Measurements from ENCODE around the gene ATAD3B.
"Not testable (repeated sequence)": the region's sequence is repeated elsewhere in the genome, so short reads cannot be mapped to it uniquely, and the experiment has no call there.

The ATAD3B gene

GRCh38 chr1:1512425-1512824 lies 40.9 kb downstream of the ATAD3B start:
- not testable (repeated sequence) for FAIRE-seq

- FAIRE-seq = not testable (repeated sequence)
These were observed 42.1 kb downstream of the ATAD3B start for GRCh38 chr1:1513675-1514074.

DNA sequence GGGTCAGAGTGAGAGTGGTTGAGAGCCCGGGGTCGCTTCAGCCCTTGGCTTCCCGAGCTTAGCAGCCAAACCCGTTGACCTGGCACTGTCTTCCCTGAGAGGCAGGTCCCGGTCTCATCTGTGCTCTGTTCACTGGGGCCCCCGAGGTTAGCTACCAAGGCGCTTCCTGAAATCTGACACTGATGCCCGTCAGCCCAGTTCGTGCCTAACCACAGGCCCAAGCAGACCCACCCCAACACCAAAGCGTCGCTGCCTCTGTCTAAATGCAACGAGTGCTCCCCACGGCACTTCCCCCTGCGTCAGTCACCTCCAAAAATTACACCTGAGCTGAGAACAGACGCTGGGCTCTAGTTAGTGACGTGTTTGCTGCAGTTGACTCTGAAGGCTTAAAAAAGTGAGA lies 42.8 kb downstream of the ATAD3B start:
- FAIRE-seq = not testable (repeated sequence)

DNA sequence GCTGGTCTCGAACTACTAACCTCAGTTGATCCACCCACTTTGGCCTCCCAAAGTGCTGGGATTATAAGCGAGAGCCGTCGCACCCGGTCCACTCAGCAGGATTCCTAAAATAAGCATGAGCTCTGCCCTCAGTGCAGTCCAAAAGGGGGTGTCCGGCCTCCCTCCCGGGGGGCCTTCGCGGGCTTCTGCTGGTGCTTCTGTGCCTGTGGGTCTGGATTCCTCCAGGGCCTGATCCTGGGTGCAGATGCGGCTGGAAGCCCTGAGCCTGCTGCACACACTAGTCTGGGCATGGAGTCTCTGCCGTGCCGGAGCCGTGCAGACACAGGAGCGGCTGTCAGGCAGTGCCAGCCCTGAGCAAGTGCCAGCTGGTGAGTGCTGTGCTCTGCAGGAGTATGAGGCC lies 45.4 kb downstream of the ATAD3B start:
- FAIRE-seq = not testable (repeated sequence)

- no peak for FAIRE-seq
These were observed 46.5 kb downstream of the ATAD3B start for GRCh38 chr1:1517973-1518620.

DNA sequence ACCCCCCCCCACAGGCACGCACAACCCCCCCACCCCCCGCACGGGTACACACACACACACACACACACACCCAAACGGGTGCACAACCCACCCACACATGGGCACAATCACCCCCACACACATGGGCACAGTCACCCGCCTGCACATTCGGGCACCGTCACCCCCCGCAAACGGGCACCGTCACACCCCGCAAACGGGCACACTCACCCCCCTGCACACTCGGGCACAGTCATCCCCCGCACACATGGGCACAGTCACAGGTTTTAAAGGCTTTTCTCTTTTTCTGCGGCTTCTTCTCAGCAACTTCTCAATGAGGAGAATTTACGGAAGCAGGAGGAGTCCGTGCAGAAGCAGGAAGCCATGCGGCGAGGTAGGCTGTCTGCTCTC lies 47.0 kb downstream of the ATAD3B start:
- not testable (repeated sequence) for FAIRE-seq

DNA sequence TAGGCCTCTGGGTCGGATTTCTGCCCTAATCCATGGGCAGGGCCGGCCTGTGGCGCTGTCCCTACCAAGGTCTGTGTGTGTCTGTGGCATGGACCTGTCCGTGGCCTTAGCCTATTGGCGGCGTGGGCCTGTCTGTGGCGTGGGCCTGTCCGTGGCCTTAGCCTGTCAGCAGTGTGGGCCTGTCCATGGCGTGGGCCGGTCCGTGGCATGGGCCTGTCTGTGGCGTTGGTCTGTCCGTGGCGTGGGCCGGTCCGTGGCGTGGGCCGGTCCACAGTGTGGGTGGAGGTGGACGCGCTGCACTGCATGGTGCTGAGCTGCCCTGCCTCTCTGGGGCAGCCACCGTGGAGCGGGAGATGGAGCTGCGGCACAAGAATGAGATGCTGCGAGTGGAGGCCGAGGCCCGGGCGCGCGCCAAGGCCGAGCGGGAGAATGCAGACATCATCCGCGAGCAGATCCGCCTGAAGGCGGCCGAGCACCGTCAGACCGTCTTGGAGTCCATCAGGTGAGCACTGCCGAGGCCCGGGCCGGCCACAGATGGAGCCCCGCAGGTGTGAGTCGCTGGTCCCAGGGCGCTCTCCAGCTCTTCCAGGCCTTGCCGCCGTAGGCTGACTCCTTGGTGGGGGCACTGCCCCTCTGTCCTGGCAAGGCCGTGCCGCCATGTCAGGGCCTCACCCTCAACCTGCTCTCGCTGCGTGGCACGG lies 48.4 kb downstream of the ATAD3B start:
- not testable (repeated sequence) for FAIRE-seq

DNA sequence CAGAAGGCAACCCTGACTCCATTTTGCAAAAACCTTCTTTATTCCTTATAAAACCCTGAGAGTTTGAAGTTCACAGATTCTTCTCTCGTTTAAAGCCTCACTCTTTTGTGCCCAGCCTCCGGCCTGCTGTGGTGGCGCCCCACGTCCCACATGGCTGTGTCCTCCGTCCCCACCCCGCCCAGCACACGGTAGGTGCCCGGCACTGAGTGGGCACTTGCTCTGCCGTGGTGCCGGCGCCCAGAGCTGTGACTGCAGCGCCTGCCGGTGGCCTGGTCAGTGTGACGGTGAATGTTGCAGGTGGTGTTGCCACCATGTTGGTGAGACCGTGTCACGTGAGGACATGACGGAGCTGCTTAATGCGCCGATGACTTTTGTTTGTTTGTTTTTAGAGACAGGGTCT lies 49.8 kb downstream of the ATAD3B start:
- no peak for FAIRE-seq

- not testable (repeated sequence) for FAIRE-seq
These were observed 51.0 kb downstream of the ATAD3B start for GRCh38 chr1:1522536-1522935.

DNA sequence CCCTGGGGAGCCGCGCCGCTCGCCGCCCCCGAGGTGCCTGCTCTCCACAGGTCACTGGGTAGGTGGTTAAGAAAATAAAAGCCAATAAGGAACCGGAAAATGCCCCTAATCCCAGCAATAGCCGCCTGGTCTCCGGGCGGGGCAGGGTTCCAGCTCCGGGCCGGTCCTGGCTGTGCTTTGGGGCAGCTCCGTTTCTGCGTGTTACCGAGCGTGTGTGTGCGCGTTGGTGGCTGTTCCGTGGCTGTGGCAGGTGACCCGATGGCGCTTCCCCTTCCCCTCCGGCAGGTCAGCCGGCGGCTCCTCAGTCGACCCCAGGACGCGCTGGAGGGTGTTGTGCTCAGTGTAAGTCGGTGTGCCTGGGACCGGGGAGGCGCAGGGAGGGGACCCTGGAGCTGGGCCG lies 51.7 kb downstream of the ATAD3B start:
- FAIRE-seq = not testable (repeated sequence)

GRCh38 chr1:1523651-1524050 lies 52.1 kb downstream of the ATAD3B start:
- not testable (repeated sequence) for FAIRE-seq

- not testable (repeated sequence) for FAIRE-seq
These were observed 53.3 kb downstream of the ATAD3B start for GRCh38 chr1:1524750-1525383.

- FAIRE-seq = not testable (repeated sequence)
These were observed 54.9 kb downstream of the ATAD3B start for GRCh38 chr1:1526476-1526875.

DNA sequence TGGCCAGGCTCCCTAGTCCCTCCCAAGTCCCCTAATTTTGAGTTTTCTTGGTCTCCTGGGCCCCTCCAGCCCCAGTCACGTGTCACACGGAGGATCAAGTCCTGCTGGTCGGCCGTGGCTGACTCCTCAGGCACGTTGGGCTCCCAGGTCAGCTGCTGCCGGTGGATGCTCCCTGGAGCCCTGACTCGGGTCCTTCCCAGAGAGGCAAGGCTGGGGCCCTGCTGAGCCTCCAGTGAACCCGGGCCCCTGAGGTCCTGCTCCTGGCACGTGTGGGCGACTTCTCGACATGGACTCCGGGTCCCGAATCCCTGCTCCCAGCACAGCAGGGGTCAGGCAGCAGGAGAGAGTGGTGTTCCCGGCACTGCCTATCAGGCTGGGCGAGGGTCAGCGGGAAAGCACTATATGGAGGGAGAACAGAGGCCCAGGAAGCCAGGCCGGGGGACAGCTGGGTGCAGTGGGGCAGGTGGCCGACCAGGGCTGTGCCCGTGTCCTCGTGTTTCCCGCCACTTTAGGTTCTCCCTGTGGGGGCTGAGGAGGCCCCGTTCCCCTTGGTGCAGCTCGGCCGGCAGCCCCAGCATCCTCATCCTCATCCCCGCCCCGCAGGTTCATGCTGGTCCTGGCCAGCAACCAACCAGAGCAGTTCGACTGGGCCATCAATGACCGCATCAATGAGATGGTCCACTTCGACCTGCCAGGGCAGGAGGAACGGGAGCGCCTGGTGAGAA lies 55.7 kb downstream of the ATAD3B start:
- FAIRE-seq = no peak

DNA sequence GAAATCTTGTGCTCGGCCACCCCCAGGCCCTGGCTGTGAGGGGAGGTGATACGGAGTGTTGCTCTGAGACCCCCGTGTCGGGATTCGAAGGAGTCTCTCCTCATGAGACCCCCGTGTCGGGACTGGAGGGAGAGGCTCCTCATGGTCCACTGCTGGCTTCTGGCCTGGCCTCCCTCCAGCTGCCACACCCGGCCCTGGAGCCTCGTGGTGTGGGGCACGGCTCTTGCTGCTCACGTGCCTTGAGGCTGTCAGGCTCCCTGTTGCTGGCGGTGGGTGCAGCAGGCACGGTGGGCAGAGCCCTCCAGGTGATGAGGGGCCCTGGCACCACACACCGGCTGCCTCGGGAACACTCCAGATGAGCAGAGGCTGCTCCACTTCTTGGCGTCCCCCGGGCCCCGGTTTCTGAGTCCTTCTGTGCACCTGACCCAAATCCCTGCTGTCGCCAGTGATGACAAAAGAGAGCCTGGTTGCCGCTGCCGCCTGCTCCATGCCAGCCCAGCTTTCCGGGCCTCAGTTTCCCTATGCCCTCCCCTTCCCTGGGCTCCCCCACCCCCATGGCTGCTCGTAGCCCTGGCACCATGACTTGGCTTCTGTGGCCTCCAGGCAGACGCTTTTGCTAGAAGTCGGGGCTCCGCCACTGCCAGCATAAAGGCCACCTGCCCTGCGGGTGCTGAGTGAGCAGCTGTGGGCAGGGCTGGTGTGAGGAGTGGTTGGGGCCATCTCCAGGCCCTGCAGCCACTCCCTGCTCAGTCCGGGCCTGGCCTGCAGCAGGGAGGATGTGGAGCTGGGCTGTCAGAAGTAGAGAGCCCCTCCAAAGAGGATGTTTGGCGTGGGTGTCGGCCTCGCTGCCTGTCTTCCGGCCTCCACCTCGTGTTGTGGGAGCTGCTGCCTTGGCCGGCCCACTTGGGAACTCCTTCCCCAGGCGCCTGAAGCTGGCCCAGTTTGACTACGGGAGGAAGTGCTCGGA lies 57.0 kb downstream of the ATAD3B start:
- no peak for FAIRE-seq

- no peak for FAIRE-seq
These were observed 57.8 kb downstream of the ATAD3B start for GRCh38 chr1:1529321-1529720.

GRCh38 chr1:1529936-1530335 lies 58.4 kb downstream of the ATAD3B start:
- no peak for FAIRE-seq

- no peak for FAIRE-seq
These were observed 60.4 kb downstream of the ATAD3B start for GRCh38 chr1:1531947-1532346.

DNA sequence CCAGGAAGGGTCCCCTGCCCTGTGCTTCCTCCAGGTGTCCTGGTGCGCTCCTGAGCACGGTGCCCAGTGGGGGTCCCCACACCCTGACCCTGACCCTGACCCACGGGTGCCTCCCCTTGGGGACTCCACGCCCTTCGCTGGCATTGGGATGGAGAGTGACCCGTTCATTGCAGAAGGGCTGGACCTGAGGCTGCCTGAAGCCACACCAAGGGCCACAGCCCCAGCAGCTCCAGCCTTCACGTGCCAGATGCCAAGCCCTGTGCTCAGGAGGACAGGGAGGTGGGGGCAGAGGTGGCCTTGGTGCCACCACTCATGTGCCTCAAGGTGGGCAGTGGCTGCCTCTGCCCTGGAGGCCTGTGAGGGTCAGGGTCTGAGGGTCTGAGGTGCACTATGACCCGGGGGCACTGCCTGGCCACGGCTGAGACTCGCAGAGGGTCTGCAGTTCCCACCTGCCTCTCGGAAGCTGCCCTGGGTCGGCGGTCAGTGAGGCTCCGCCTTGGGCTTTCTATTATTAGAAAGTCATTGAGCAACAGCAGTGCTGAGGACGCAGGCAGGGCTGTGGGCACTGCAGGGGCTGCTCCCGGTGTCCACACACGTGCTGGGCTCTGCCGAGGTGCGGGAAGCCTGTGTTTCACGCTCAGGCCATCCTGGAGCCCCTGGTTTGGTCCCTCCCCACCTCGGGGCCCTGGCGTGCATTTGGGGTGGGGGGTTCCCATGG lies 61.8 kb downstream of the ATAD3B start:
- FAIRE-seq = not testable (repeated sequence)

DNA sequence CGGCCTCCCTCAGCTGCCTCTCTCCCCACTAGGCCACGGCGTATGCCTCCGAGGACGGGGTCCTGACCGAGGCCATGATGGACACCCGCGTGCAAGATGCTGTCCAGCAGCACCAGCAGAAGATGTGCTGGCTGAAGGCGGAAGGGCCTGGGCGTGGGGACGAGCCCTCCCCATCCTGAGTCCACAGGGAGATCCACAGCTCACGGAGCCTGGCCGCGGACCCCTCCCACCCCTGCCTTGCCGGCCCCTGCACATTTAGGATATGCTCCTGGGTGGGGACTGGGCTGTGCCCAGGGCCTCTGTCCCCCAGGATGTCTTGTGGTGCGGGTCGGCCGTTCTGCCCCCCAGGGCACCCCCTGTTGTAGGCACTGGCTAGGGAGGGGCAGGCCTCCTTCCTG lies 62.3 kb downstream of the ATAD3B start:
- FAIRE-seq = not testable (repeated sequence)

GRCh38 chr1:1534401-1535154 lies 63.0 kb downstream of the ATAD3B start:
- FAIRE-seq = no peak
